Breast epithelium (tissue), 4 donors: Measurements from ENCODE around the gene PSMD10. TPM values are rescaled to one million over a fixed set of nuclear protein-coding genes. Genes with fewer than 3 reads are reported as not detected.

Experiments
- DNase-seq, 2 donors: peaks; one replicate each; pipeline ENCODE4 v3.0.0-alpha.2; 2019; ENCODE audit warnings: low spot score in 2 of 2
- H3K27ac ChIP-seq, 2 donors: fragments of 200-600 bp; sonication (generic) in 1 of 2; one replicate each; pipeline ENCODE4 v1.5.1; 2016 to 2019; ENCODE audit warnings: mild to moderate bottlenecking in 1 of 2
- H3K27me3 ChIP-seq, 2 donors: fragments of 200-600 bp; sonication (generic) in 1 of 2; one replicate each; pipeline versions ENCODE4 v1.5.1 to v1.6.0; 2017 to 2019; ENCODE audit warnings: control low read depth in 1 of 2, mild to moderate bottlenecking in 1 of 2
- H3K36me3 ChIP-seq: fragments of 200-600 bp; one replicate; pipeline ENCODE4 v1.5.1; 2019
- H3K4me1 ChIP-seq, 2 donors: fragments of 200-600 bp; sonication (generic); one replicate each; pipeline ENCODE4 v1.5.1; 2016 to 2019; ENCODE audit warnings: control low read depth in 1 of 2
- H3K4me3 ChIP-seq, 3 donors: fragments of 200-600 bp; sonication (generic); 1 replicate in 2 of 3; 2 replicates in 1 of 3; pipeline ENCODE4 v1.5.1; 2016 to 2019; ENCODE audit warnings: mild to moderate bottlenecking in 3 of 3, moderate library complexity in 2 of 3
- H3K9me3 ChIP-seq, 2 donors: fragments of 200-600 bp; sonication (generic) in 1 of 2; one replicate each; pipeline ENCODE4 v1.5.1; 2016 to 2019; ENCODE audit warnings: control low read depth in 1 of 2
- POLR2A ChIP-seq: fragments of 450-650 bp; IDR thresholded peaks from one replicate; pipeline ENCODE4 v1.6.1; 2016; ENCODE audit warnings: antibody characterized with exemption, mild to moderate bottlenecking, moderate library complexity
- POLR2AphosphoS5 ChIP-seq, 3 donors: sonication (generic); formaldehyde crosslinking; IDR thresholded peaks; one replicate each; pipeline ENCODE4 v1.6.1; 2017; ENCODE audit warnings: antibody characterized with exemption in 3 of 3
- intact Hi-C: fragments of 100-400 bp; cut with DNase I; formaldehyde crosslinking; loops from one replicate; pipeline ENCODE4 v1.15.1; 2023; ENCODE audit warnings: low total_unique reads
- total RNA-seq, 3 donors: library from RNA; depleted of rRNA; stranded (reverse); fragments of >200 nt; gene quantifications; one replicate each; pipeline ENCODE4 v1.1.0, GENCODE V29; 2016
- TF ChIP-seq, protein P1 (sequence below), 3 donors: fragments of 450-650 bp; IDR thresholded peaks; one replicate each; pipeline ENCODE4 v1.5.1; 2016 to 2017; ENCODE audit warnings: antibody characterized with exemption in 3 of 3, mild to moderate bottlenecking in 3 of 3, moderate library complexity in 3 of 3

The PSMD10 gene
- total RNA-seq, 3 donors from 2014 or later, result 36.1 to 39.0 (median 38.6) TPM

DNA sequence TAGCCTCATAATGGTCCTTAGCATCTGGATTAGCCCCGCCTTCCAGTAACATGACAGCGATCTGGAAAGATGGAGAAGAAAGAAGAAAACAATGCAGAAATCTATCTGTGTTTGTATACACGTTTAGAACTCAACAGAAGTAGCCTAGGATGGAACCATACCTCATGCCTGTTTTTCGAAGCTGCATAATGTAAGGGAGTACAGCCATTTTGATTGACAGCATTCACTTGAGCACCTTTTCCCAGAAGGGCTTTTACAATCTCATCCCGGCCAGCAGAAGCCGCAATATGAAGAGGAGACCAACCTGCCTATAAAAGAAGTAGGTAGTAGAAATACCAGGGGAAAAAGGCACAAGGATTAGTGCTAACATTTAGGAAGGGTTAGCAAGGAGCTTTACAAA lies 3.5 kb downstream of the PSMD10 start:
- Histone ChIP-seq H3K27ac (no peak overlapping the region), H3K27me3 (peaks cover 0 to 11% of the 10 kb centered on the region in 2 donors), H3K4me3 (no peak overlapping the region), H3K4me1 (peaks cover 0 to 4% of the 10 kb centered on the region in 2 donors), H3K36me3 (no peaks in the 10 kb centered on the region), H3K9me3 (no peaks in the 10 kb centered on the region)
- intact Hi-C loops, result no loop called here
- no peak for DNase-seq
- no peak for TF ChIP-seq POLR2AphosphoS5 (IDR thresholded peaks at IDR 0.05)
- TF ChIP-seq, protein P1, sequence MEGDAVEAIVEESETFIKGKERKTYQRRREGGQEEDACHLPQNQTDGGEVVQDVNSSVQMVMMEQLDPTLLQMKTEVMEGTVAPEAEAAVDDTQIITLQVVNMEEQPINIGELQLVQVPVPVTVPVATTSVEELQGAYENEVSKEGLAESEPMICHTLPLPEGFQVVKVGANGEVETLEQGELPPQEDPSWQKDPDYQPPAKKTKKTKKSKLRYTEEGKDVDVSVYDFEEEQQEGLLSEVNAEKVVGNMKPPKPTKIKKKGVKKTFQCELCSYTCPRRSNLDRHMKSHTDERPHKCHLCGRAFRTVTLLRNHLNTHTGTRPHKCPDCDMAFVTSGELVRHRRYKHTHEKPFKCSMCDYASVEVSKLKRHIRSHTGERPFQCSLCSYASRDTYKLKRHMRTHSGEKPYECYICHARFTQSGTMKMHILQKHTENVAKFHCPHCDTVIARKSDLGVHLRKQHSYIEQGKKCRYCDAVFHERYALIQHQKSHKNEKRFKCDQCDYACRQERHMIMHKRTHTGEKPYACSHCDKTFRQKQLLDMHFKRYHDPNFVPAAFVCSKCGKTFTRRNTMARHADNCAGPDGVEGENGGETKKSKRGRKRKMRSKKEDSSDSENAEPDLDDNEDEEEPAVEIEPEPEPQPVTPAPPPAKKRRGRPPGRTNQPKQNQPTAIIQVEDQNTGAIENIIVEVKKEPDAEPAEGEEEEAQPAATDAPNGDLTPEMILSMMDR (IDR thresholded peaks at IDR 0.05), result no peak
- no peak for TF ChIP-seq POLR2A

DNA sequence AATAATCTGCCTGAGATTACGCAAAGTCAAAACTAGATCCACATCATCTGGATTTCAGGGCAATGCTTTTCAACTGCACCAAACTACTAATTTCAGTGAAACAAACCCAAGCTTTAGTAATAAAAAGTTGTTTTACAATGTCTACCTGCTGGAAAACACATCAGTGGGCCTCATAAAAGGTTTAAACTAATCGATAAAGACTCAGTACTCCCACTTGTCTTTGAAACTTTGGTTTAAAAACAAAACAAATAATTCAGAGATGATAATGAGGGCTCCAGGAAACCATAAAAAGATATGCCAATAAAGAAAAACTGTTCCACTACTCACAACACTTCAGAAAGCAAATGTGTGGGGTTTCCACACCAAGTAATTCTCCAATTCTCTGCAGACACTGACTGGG lies 10.2 kb downstream of the PSMD10 start:
- Histone ChIP-seq H3K27me3 (peaks cover 0 to 28% of the 10 kb centered on the region in 2 donors), H3K36me3 (no peaks in the 10 kb centered on the region), H3K9me3 (no peaks in the 10 kb centered on the region), H3K4me3 (no peak overlapping the region), H3K27ac (no peak overlapping the region), H3K4me1 (no peaks in the 10 kb centered on the region)
- no peak for DNase-seq
- intact Hi-C loops, result no loop called here
- TF ChIP-seq POLR2A (no peak), POLR2AphosphoS5 (IDR thresholded peaks at IDR 0.05) (no peak)
- TF ChIP-seq, protein P1 (IDR thresholded peaks at IDR 0.05), result no peak

DNA sequence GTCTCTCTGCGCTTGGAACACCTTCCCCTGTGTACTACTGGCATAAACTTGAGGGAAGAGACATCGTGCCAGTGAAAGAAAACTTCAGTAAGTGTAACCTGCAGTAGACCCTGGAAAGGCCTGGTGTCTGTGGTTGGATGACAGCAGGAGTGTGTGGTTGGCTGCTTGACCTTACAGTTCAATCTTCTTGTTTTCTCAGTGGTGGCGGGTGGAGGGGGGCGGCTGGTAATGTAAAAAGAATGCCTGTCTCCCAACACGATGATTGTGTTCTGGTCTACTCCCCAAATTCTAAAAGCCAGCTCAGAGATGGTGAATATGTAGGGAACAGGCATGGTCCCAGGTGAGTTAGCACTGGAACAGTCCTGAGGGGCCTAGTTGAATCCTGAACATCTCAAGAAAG lies 18.6 kb downstream of the PSMD10 start:
- Histone ChIP-seq H3K27me3 (peaks cover 0 to 72% of the 10 kb centered on the region in 2 donors), H3K4me3 (no peak overlapping the region), H3K36me3 (no peaks in the 10 kb centered on the region), H3K9me3 (no peaks in the 10 kb centered on the region), H3K4me1 (no peaks in the 10 kb centered on the region), H3K27ac (no peak overlapping the region)
- TF ChIP-seq POLR2AphosphoS5 (IDR thresholded peaks at IDR 0.05), result no peak
- no peak for TF ChIP-seq POLR2A
- TF ChIP-seq, protein P1 (IDR thresholded peaks at IDR 0.05), result no peak
- no peak for DNase-seq
- intact Hi-C loops, result no loop called here

DNA sequence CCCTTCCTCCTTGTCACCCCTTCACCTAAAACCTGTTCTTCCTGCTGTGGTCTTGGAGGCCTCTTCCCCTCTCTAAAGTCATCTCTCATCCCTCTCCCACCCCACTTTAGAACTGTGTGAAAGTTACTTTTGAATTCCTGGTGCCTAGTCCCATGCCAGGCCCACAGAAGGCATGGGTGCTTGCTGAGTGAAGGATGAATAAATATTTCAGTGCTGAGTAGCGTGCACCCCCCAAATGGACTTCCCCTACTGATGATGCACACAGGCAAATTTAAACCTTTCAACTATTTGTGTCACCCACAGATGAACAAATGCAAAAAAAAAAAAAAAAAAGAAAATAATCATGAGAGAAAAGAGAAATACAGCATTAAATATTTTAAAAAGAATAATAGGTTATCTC lies 19.8 kb downstream of the PSMD10 start:
- DNase-seq, result no peak
- TF ChIP-seq POLR2AphosphoS5 (IDR thresholded peaks at IDR 0.05) (no peak), POLR2A (no peak)
- TF ChIP-seq, protein P1 (IDR thresholded peaks at IDR 0.05), result no peak
- intact Hi-C loops, result no loop called here
- H3K4me1 ChIP-seq, result no peaks in the 10 kb centered on the region
- no peak overlapping the region for H3K4me3 ChIP-seq
- peaks cover 0 to 78% of the 10 kb centered on the region in 2 donors for H3K27me3 ChIP-seq
- no peak overlapping the region for H3K27ac ChIP-seq
- H3K9me3 ChIP-seq, result no peaks in the 10 kb centered on the region
- no peaks in the 10 kb centered on the region for H3K36me3 ChIP-seq

DNA sequence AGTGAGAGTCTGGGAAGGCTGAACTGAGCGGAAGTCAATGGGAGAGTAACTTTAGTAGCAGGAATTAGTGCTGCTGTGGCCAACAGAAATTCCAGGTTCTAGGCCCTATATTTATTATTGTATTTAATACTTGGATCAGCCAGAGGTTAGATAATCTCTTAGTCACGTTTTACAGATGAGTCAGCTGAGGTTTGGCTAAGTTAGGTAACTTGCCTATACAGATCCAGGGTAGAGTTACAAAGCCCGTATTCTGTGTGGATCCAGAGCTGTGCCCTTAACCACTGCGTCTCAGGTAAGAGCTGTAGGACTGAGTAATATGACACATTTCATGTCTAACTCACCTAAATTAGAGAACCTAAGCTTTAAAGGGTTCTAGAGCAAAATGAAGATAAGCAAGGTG lies 20.5 kb downstream of the PSMD10 start:
- TF ChIP-seq POLR2AphosphoS5 (IDR thresholded peaks at IDR 0.05), result no peak
- no peak for TF ChIP-seq POLR2A
- TF ChIP-seq, protein P1 (IDR thresholded peaks at IDR 0.05), result no peak
- H3K36me3 ChIP-seq, result no peaks in the 10 kb centered on the region
- intact Hi-C loops, result no loop called here
- peaks cover 0 to 81% of the 10 kb centered on the region in 2 donors for H3K27me3 ChIP-seq
- no peak overlapping the region for H3K27ac ChIP-seq
- no peaks in the 10 kb centered on the region for H3K4me1 ChIP-seq
- H3K9me3 ChIP-seq, result no peaks in the 10 kb centered on the region
- no peak overlapping the region for H3K4me3 ChIP-seq
- DNase-seq, result no peak
